Measurements from ENCODE around the gene SOX5.

Gene SOX5

DNA sequence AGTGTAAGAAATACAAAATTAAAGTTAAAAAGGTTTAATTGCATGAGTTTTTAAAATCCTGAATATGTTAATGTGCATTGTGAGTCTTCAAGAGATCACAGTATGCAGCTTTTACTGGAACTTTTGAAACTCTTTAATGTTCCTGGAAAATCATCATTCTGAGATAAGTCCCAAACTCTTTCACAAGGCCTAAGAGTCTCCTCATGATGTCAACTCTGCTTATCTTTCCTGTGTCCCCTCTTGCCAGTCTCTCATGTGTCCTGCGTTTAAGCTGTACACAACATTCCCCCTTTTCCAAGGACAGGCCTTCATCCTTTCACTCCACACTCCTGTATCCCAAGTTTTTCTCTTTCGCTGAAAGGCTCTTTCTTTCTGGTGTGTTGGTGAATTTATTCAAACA is 380.1 kb downstream of the SOX5 start:
- no peak overlapping the region for H3K4me3 ChIP-seq (ENCODE audit: low read depth, low read length)
- TF ChIP-seq, protein P1, sequence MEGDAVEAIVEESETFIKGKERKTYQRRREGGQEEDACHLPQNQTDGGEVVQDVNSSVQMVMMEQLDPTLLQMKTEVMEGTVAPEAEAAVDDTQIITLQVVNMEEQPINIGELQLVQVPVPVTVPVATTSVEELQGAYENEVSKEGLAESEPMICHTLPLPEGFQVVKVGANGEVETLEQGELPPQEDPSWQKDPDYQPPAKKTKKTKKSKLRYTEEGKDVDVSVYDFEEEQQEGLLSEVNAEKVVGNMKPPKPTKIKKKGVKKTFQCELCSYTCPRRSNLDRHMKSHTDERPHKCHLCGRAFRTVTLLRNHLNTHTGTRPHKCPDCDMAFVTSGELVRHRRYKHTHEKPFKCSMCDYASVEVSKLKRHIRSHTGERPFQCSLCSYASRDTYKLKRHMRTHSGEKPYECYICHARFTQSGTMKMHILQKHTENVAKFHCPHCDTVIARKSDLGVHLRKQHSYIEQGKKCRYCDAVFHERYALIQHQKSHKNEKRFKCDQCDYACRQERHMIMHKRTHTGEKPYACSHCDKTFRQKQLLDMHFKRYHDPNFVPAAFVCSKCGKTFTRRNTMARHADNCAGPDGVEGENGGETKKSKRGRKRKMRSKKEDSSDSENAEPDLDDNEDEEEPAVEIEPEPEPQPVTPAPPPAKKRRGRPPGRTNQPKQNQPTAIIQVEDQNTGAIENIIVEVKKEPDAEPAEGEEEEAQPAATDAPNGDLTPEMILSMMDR (IDR thresholded peaks at IDR 0.05; ENCODE audit: low read depth, low read length, missing control alignments): no peak
- DNase-seq (ENCODE audit: low read depth): no peak

DNA sequence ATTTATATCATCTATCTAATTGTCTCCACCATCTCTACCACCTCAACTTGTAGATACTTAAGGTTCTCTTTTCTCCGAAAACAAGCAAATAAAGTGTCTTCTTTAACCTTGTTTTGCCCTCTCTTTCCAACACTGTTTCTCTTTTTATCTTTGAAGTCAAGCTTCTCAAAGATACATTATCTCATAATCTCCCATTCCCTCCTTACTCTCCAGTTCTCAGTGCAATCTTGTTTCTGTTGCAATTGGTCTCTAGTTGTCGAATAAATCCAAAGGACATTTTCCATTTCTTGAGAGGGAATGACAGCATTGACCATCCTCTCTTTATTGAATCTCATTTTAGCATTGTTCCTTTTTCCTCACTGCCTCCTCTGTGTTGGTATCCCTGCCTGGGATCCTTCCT is 383.3 kb downstream of the SOX5 start:
- no peak for DNase-seq (ENCODE audit: low read depth)
- TF ChIP-seq, protein P1 (IDR thresholded peaks at IDR 0.05; ENCODE audit: low read depth, low read length, missing control alignments): no peak
- H3K4me3 ChIP-seq (ENCODE audit: low read depth, low read length): no peak overlapping the region

DNA sequence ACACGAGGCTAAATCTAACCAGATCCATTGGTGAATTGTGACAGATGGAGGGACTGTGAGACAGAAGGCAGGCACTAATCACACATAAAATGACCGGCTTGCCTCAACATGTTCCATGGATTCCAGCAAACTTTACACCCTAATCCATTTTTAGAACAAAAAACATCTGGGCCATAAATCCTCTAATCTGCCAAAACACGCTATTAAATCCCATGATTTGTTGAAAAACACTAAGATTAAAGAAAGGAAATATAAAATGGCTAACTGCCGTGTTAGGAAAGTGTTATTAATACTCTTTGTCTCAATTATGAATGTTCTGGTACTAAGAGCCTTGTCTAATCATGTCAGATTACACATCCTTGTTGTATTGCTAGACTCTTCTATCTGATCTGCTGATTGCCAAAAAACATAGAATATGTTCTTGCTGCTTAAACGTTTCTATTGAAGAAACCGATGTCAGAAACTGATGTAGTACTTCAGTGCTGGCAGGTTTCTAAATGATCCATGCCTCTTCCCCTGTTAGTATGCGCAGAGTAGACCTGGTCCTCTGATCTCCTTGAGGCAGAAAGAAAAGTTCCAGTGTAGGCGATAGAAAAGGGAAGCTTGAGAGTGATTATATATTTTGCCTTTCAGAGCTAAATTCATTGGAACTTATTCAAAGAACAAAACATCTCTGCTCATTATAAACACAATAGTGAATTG is 384.9 kb downstream of the SOX5 start:
- H3K4me3 ChIP-seq (ENCODE audit: low read depth, low read length): no peak overlapping the region
- TF ChIP-seq, protein P1 (IDR thresholded peaks at IDR 0.05; ENCODE audit: low read depth, low read length, missing control alignments): no peak
- no peak for DNase-seq (ENCODE audit: low read depth)

DNA sequence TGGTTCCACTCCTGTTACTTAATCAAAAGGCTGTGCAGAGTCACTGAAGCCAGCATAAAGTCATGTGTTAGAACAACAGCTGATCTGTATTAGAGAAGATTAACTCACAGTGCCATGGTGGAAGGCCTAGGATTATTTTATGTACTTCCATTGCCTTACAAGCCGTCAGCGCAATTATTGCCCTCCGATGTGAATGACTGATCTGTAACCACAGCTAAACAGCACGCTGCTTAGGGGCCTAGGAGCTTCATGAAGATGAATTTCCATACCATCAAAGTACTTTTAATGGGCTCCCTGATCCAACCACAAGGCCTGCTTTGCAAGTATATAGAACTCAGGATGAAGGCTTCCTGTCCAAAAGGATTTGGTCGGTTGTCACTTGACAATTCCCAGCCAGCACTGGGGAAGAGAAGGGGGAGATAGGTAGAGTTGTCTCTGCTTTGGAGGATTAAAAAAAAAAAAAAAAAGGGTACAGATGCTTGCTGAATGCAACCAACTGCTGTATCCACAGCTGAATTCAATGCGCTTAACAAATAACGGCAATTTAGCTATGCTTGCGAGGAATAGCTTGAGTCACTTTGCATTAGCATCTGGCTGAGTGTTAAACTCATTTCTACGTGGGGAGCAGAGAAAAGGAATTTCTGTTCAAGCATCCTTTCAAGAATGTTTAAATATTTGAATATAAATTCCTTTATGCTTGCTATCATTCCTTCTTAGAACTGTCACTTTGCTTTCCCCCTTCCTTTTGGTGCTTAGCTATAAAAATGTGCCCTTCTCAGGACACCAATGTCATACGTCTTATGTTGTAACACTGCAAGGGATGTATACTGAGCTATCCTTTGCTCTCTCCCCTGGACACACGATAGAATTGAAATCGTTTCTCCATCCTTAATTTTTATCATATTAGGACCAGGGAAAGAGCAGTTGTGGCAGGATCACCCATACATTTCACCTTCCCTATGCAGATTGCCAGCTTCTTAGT is 387.8 kb downstream of the SOX5 start:
- TF ChIP-seq, protein P1 (IDR thresholded peaks at IDR 0.05; ENCODE audit: low read depth, low read length, missing control alignments): no peak
- DNase-seq (ENCODE audit: low read depth): no peak
- H3K4me3 ChIP-seq (ENCODE audit: low read depth, low read length): no peak overlapping the region

DNA sequence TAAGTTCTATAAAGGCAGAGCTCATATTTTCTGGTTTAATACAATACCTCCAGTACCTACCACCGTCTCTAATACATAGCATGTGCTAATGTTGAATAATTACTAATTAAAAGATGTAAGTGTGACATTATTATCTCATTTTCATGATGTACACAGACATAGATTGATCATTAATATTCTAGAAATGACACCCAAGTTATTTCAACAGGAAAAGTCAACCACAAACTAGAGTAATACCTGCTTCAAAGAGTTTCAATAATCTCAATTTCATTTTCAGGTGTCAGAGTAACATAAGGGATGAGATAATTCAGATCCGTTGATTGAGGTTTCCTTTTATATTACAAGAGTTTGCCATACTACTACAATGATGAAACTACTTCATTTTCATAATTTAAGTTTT is 388.9 kb downstream of the SOX5 start:
- no peak overlapping the region for H3K4me3 ChIP-seq (ENCODE audit: low read depth, low read length)
- DNase-seq (ENCODE audit: low read depth): no peak
- TF ChIP-seq, protein P1 (IDR thresholded peaks at IDR 0.05; ENCODE audit: low read depth, low read length, missing control alignments): no peak

DNA sequence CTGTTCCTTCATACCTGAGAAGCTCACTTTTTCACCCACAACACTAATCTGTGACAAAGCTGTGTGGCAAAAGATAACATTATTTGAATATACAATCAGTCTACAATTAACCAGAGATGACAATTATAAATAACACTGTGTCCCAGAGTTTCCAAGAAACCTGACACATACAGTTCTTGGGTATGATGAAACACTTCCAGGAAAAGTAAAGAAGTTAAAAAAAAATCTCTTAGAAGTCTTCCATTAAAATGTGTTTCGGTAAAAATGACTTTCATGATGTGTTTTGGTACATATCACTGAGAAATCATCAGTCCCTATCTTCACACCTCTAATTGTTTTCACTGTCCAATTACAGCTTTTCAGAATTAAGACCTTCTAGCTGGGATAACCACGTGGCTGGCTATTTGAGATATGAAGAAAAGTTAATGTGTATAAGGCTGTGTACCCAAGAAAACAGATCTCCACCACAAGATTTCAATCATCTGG is 390.2 kb downstream of the SOX5 start:
- DNase-seq (ENCODE audit: low read depth): no peak
- TF ChIP-seq, protein P1 (IDR thresholded peaks at IDR 0.05; ENCODE audit: low read depth, low read length, missing control alignments): no peak

More for the DNA sequence above, 390.2 kb downstream of the SOX5 start:
- no peak overlapping the region for H3K4me3 ChIP-seq (ENCODE audit: low read depth, low read length)

Data from GM12864 (cell line).